SK-N-SH (cell line): Measurements from ENCODE around the gene TMEM63C. TPM values are rescaled to one million over a fixed set of nuclear protein-coding genes. Genes with fewer than 3 reads are reported as not detected.

ENCODE experiments used
- CTCF ChIA-PET: fragments of 300-600, 350-600 bp; formaldehyde crosslinking; extraction: SDS; loops from one replicate; lab custom pipeline; 2021; lab: Yijun Ruan, JAX
- POLR2A ChIA-PET: fragments of 350-600 bp; sonication (Branson Sonifier 250); formaldehyde crosslinking; extraction: SDS; loops from one replicate; lab custom pipeline; 2020; ENCODE audit warnings: antibody characterized with exemption, inconsistent platforms; lab: Yijun Ruan, JAX
- DNase-seq: peaks from one replicate; pipeline ENCODE4 v3.0.0; 2012
- H2AFZ ChIP-seq: fragments of 200-600 bp; sonication (generic); 2 replicates; pipeline ENCODE4 v1.8.1; 2016; ENCODE audit warnings: antibody characterized with exemption, mild to moderate bottlenecking, low read depth
- H3F3A ChIP-seq: fragments of 200-600 bp; sonication (generic); replicated peaks from 2 replicates; pipeline ENCODE3; 2016; ENCODE audit warnings: antibody characterized with exemption, mild to moderate bottlenecking; ENCODE audit not compliant: insufficient read depth
- H3K27ac ChIP-seq, 2 experiments: fragments of 200-500 bp in 1 of 2; fragments of 200-600 bp in 1 of 2; sonication (Bioruptor generic) in 1 of 2; sonication (generic), shearing (Covaris generic) in 1 of 2; 2 replicates each; pipeline versions ENCODE4 v1.5.1 to v1.6.1; 2014 to 2016; ENCODE audit warnings: low read depth in 2 of 2, inconsistent platforms in 1 of 2, low read length in 1 of 2, mild to moderate bottlenecking in 1 of 2, mixed read lengths in 1 of 2
- H3K27me3 ChIP-seq: fragments of 200-600 bp; sonication (generic), shearing (Covaris generic); 2 replicates; pipeline ENCODE4 v1.6.1; 2016; ENCODE audit warnings: mixed run types; ENCODE audit not compliant: insufficient read depth
- H3K36me3 ChIP-seq, 2 experiments: fragments of 200-500 bp in 1 of 2; fragments of 200-600 bp in 1 of 2; sonication (Bioruptor generic) in 1 of 2; sonication (generic) in 1 of 2; replicated peaks in 1 of 2; 2 replicates each; pipeline versions ENCODE3 to v1.5.1; 2014 to 2016; ENCODE audit warnings: low read length in 1 of 2, mild to moderate bottlenecking in 1 of 2; ENCODE audit not compliant: insufficient read depth in 2 of 2, control insufficient read depth in 1 of 2
- H3K4me1 ChIP-seq, 2 experiments: fragments of 200-500 bp in 1 of 2; fragments of 200-600 bp in 1 of 2; sonication (Bioruptor generic) in 1 of 2; sonication (generic), shearing (Covaris generic) in 1 of 2; 2 replicates each; pipeline versions ENCODE4 v1.5.1 to v1.6.1; 2014 to 2016; ENCODE audit warnings: low read depth in 1 of 2, low read length in 1 of 2, mixed run types in 1 of 2; ENCODE audit not compliant: insufficient read depth in 2 of 2, control insufficient read depth in 1 of 2
- H3K4me2 ChIP-seq: fragments of 200-600 bp; sonication (generic), shearing (Covaris generic); 2 replicates; pipeline ENCODE4 v1.6.1; 2017; ENCODE audit warnings: mixed run types
- H3K4me3 ChIP-seq, 2 experiments: fragments of 200-500 bp in 1 of 2; fragments of 200-600 bp in 1 of 2; sonication (Bioruptor generic) in 1 of 2; sonication (generic), shearing (Covaris generic) in 1 of 2; 2 replicates each; pipeline versions ENCODE4 v1.5.1 to v1.8.1; 2014 to 2016; ENCODE audit warnings: low read depth in 2 of 2, inconsistent platforms in 1 of 2, low read length in 1 of 2, mild to moderate bottlenecking in 1 of 2, mixed read lengths in 1 of 2, moderate library complexity in 1 of 2
- H3K79me2 ChIP-seq: fragments of 200-600 bp; sonication (generic); 2 replicates; pipeline ENCODE4 v1.8.1; 2017; ENCODE audit warnings: mild to moderate bottlenecking; ENCODE audit not compliant: insufficient read depth
- H3K9ac ChIP-seq: fragments of 200-600 bp; sonication (generic); 2 replicates; pipeline ENCODE4 v1.6.1; 2017; ENCODE audit warnings: mixed run types
- H3K9me2 ChIP-seq: fragments of 200-600 bp; sonication (generic); 2 replicates; pipeline ENCODE4 v1.6.1; 2017; ENCODE audit warnings: mixed run types
- H3K9me3 ChIP-seq: fragments of 200-600 bp; sonication (generic); 2 replicates; pipeline ENCODE4 v1.6.1; 2017; ENCODE audit warnings: mixed run types, mild to moderate bottlenecking, moderate library complexity
- H4K20me1 ChIP-seq: fragments of 200-600 bp; sonication (generic); 2 replicates; pipeline ENCODE4 v1.6.1; 2017; ENCODE audit warnings: mild to moderate bottlenecking, mixed run types; ENCODE audit not compliant: insufficient read depth
- CHD2 ChIP-seq: fragments of 150-350 bp; IDR thresholded peaks from 2 replicates; pipeline ENCODE4 v1.6.1; 2018; ENCODE audit warnings: low read length; ENCODE audit not compliant: partially characterized antibody
- EZH2phosphoT487 ChIP-seq: fragments of 200-600 bp; sonication (generic); IDR thresholded peaks from 2 replicates; pipeline ENCODE4 v1.6.1; 2017; ENCODE audit warnings: low read depth, mixed run types, mild to moderate bottlenecking, antibody characterized with exemption, moderate library complexity, borderline replicate concordance
- FOSL2 ChIP-seq: IDR thresholded peaks from 2 replicates; pipeline ENCODE4 v1.4.0; 2012; ENCODE audit warnings: low read depth, mild to moderate bottlenecking, moderate library complexity, borderline replicate concordance
- FOXJ3 ChIP-seq: sonication (generic); formaldehyde crosslinking; IDR thresholded peaks from 2 replicates; pipeline ENCODE4 v1.5.1; 2020; ENCODE audit warnings: mild to moderate bottlenecking, missing genetic modification reagents
- GABPA ChIP-seq: IDR thresholded peaks from 2 replicates; pipeline ENCODE4 v1.4.0; 2012; ENCODE audit warnings: low read depth, mild to moderate bottlenecking
- GATA2 ChIP-seq: sonication (generic); formaldehyde crosslinking; IDR thresholded peaks from 2 replicates; pipeline ENCODE4 v1.5.0; 2020; ENCODE audit warnings: mild to moderate bottlenecking, missing genetic modification reagents
- NRF1 ChIP-seq: IDR thresholded peaks from 2 replicates; pipeline ENCODE4 v1.6.1; 2012; ENCODE audit warnings: low read depth, mild to moderate bottlenecking, low read length
- RFX5 ChIP-seq: IDR thresholded peaks from 2 replicates; pipeline ENCODE4 v1.6.1; 2012; ENCODE audit warnings: mild to moderate bottlenecking, improper control_type of control experiment, low read length
- RXRA ChIP-seq: IDR thresholded peaks from 2 replicates; pipeline ENCODE4 v1.4.0; 2012; ENCODE audit warnings: low read depth, mild to moderate bottlenecking, borderline replicate concordance
- SIN3A ChIP-seq: IDR thresholded peaks from 2 replicates; pipeline ENCODE4 v1.6.1; 2012; ENCODE audit warnings: low read depth, mild to moderate bottlenecking, low read length, moderate library complexity, borderline replicate concordance
- TAF1 ChIP-seq: IDR thresholded peaks from 2 replicates; pipeline ENCODE4 v1.6.1; 2012; ENCODE audit warnings: low read depth, mild to moderate bottlenecking, low read length, moderate library complexity, borderline replicate concordance
- TCF12 ChIP-seq: IDR thresholded peaks from 2 replicates; pipeline ENCODE4 v1.4.0; 2012
- YY1 ChIP-seq: IDR thresholded peaks from 2 replicates; pipeline ENCODE4 v1.4.0; 2012; ENCODE audit warnings: low read depth, mild to moderate bottlenecking
- WGBS: methylation state at CpG from one replicate; pipeline ENCODE4 v1.1.6; 2017; ENCODE audit warnings: low lambda C conversion rate; 5-methylcytosine and 5-hydroxymethylcytosine counted together
- polyA plus RNA-seq, 3 experiments: library from polyadenylated mRNA; depleted of rRNA; stranded (reverse); fragments of >200 nt; gene quantifications; 2 replicates each; pipeline ENCODE4 v1.2.3, GENCODE V29; 2012
- TF ChIP-seq, protein P1 (sequence below): IDR thresholded peaks from 2 replicates; pipeline ENCODE4 v1.4.0; 2012; ENCODE audit warnings: low read depth, borderline replicate concordance
- TF ChIP-seq, protein P2 (sequence below): fragments of 150-350 bp; IDR thresholded peaks from 2 replicates; pipeline ENCODE4 v1.6.1; 2016; ENCODE audit warnings: mild to moderate bottlenecking, low read depth, low read length
- TF ChIP-seq, protein P3 (sequence below): IDR thresholded peaks from 2 replicates; pipeline ENCODE4 v1.6.1; 2012; ENCODE audit warnings: mild to moderate bottlenecking, low read depth, low read length, moderate library complexity
- TF ChIP-seq, protein P4 (sequence below): fragments of 200-600 bp; sonication (generic); IDR thresholded peaks from 2 replicates; pipeline ENCODE4 v1.6.1; 2017; ENCODE audit warnings: antibody characterized with exemption, mild to moderate bottlenecking, moderate library complexity
- TF ChIP-seq, protein P5 (sequence below): IDR thresholded peaks from 2 replicates; pipeline ENCODE4 v1.4.0; 2012; ENCODE audit warnings: low read depth, borderline replicate concordance

TMEM63C gene
- polyA plus RNA-seq, 1 of the 3 experiments (the other 2 are of a cell fraction): 0.25 TPM

DNA sequence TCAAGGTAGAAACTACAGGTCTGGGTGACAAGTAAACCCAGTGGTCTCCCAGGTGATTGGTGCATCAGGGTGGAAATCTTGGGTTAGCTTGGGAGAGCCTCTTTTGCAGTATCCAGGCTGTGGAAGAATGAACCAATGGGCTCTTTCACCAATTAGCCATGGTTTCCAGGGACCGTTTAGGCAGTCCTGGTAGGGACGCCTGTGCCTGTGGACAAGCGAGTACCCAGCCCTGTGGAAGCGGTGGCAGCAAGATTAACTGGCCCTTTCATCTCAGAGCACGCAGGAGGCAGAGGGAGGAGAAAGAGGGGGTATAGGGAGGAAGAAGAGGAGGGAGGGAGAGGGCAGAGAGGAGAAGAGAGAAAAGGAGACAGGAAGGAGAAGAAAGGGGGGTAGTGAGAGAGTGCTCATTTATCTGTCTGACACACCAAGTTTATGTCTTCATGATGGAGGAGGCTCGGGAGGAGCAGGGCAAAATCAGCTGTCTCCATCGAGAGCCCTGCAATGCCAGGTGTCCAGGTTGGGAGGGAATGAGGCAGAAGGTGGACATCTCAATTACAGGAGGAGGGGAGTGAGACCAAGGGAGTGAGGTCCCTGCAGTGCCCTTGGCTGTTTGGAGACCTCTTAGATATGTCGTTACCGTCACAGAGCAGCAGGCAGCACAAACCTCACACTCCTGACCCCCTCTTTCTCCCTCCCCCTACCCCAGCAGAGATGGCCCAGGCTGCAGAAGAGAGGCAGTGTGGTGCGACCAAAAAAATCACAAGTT is 35.4 kb upstream of the TMEM63C start:
- no peaks in the 10 kb centered on the region for H3K79me2 ChIP-seq
- H2AFZ ChIP-seq: no peak overlapping the region
- peaks cover 0 to 17% of the 10 kb centered on the region in 2 experiments; a peak in 2 of 4 replicates for H3K4me1 ChIP-seq
- ChIA-PET POLR2A (no interaction called here), CTCF (interaction anchor here (1.1 to 8.3 kb wide), 3 partner anchors 32 to 170 kb away, joined by 3 to 60 read pairs (median 6); no protein-coding TSS in a partner anchor)
- 30% methylated on average over 10 of the region's 10 CpGs for WGBS
- peak; percentile 3 for DNase-seq
- H4K20me1 ChIP-seq: no peaks in the 10 kb centered on the region
- no peak overlapping the region for H3K4me2 ChIP-seq
- peaks cover 39% of the 10 kb centered on the region for H3K27me3 ChIP-seq
- H3K9me2 ChIP-seq: no peaks in the 10 kb centered on the region
- H3K36me3 ChIP-seq: no peaks in the 10 kb centered on the region
- H3K9me3 ChIP-seq: no peaks in the 10 kb centered on the region
- no peak overlapping the region for H3K9ac ChIP-seq
- TF ChIP-seq GATA2 (CRISPR knock-in tag) (no peak), RFX5 (no peak), RXRA (no peak), CHD2 (no peak), NRF1 (no peak), GABPA (no peak), FOXJ3 (CRISPR knock-in tag) (no peak), TAF1 (no peak), EZH2phosphoT487 (no peak), SIN3A (no peak), YY1 (no peak), FOSL2 (no peak), TCF12 (no peak)
- TF ChIP-seq, protein P1, sequence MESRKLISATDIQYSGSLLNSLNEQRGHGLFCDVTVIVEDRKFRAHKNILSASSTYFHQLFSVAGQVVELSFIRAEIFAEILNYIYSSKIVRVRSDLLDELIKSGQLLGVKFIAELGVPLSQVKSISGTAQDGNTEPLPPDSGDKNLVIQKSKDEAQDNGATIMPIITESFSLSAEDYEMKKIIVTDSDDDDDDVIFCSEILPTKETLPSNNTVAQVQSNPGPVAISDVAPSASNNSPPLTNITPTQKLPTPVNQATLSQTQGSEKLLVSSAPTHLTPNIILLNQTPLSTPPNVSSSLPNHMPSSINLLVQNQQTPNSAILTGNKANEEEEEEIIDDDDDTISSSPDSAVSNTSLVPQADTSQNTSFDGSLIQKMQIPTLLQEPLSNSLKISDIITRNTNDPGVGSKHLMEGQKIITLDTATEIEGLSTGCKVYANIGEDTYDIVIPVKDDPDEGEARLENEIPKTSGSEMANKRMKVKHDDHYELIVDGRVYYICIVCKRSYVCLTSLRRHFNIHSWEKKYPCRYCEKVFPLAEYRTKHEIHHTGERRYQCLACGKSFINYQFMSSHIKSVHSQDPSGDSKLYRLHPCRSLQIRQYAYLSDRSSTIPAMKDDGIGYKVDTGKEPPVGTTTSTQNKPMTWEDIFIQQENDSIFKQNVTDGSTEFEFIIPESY: no peak
- TF ChIP-seq, protein P2, sequence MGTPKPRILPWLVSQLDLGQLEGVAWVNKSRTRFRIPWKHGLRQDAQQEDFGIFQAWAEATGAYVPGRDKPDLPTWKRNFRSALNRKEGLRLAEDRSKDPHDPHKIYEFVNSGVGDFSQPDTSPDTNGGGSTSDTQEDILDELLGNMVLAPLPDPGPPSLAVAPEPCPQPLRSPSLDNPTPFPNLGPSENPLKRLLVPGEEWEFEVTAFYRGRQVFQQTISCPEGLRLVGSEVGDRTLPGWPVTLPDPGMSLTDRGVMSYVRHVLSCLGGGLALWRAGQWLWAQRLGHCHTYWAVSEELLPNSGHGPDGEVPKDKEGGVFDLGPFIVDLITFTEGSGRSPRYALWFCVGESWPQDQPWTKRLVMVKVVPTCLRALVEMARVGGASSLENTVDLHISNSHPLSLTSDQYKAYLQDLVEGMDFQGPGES: no peak
- TF ChIP-seq, protein P3, sequence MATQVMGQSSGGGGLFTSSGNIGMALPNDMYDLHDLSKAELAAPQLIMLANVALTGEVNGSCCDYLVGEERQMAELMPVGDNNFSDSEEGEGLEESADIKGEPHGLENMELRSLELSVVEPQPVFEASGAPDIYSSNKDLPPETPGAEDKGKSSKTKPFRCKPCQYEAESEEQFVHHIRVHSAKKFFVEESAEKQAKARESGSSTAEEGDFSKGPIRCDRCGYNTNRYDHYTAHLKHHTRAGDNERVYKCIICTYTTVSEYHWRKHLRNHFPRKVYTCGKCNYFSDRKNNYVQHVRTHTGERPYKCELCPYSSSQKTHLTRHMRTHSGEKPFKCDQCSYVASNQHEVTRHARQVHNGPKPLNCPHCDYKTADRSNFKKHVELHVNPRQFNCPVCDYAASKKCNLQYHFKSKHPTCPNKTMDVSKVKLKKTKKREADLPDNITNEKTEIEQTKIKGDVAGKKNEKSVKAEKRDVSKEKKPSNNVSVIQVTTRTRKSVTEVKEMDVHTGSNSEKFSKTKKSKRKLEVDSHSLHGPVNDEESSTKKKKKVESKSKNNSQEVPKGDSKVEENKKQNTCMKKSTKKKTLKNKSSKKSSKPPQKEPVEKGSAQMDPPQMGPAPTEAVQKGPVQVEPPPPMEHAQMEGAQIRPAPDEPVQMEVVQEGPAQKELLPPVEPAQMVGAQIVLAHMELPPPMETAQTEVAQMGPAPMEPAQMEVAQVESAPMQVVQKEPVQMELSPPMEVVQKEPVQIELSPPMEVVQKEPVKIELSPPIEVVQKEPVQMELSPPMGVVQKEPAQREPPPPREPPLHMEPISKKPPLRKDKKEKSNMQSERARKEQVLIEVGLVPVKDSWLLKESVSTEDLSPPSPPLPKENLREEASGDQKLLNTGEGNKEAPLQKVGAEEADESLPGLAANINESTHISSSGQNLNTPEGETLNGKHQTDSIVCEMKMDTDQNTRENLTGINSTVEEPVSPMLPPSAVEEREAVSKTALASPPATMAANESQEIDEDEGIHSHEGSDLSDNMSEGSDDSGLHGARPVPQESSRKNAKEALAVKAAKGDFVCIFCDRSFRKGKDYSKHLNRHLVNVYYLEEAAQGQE: no peak
- TF ChIP-seq, protein P4, sequence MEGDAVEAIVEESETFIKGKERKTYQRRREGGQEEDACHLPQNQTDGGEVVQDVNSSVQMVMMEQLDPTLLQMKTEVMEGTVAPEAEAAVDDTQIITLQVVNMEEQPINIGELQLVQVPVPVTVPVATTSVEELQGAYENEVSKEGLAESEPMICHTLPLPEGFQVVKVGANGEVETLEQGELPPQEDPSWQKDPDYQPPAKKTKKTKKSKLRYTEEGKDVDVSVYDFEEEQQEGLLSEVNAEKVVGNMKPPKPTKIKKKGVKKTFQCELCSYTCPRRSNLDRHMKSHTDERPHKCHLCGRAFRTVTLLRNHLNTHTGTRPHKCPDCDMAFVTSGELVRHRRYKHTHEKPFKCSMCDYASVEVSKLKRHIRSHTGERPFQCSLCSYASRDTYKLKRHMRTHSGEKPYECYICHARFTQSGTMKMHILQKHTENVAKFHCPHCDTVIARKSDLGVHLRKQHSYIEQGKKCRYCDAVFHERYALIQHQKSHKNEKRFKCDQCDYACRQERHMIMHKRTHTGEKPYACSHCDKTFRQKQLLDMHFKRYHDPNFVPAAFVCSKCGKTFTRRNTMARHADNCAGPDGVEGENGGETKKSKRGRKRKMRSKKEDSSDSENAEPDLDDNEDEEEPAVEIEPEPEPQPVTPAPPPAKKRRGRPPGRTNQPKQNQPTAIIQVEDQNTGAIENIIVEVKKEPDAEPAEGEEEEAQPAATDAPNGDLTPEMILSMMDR: no peak
- TF ChIP-seq, protein P5, sequence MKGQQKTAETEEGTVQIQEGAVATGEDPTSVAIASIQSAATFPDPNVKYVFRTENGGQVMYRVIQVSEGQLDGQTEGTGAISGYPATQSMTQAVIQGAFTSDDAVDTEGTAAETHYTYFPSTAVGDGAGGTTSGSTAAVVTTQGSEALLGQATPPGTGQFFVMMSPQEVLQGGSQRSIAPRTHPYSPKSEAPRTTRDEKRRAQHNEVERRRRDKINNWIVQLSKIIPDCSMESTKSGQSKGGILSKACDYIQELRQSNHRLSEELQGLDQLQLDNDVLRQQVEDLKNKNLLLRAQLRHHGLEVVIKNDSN: no peak
- TF ChIP-seq, all 33 proteins: peak for 0
- Histone ChIP-seq H3K27ac (no peak overlapping the region), H3F3A (no peaks in the 10 kb centered on the region), H3K4me3 (no peak overlapping the region)
